Measurements from ENCODE around the gene C21orf58. TPM values are rescaled to one million over a fixed set of nuclear protein-coding genes. Genes with fewer than 3 reads are reported as not detected.
A peak's percentile ranks its signal among the peaks of the same experiment; 100 is the strongest.

The C21orf58 gene
- total RNA-seq, 1 experiment from 2014 or later, result 2.4 TPM

- DNase-seq (ENCODE audit: low read depth, low spot score), result no peak
- in situ Hi-C loops (cut with HindIII; ENCODE audit: low pct_unique_long_range_greater_than_20kb, low sequenced_read_pairs), result no loop called here
These were observed 32.3 kb upstream of the C21orf58 start for GRCh38 chr21:46356005-46356338.

GRCh38 chr21:46355161-46356004 is 31.7 kb upstream of the C21orf58 start:
- in situ Hi-C loops (cut with HindIII; ENCODE audit: low pct_unique_long_range_greater_than_20kb, low sequenced_read_pairs), result no loop called here
- DNase-seq (ENCODE audit: low read depth, low spot score), result no peak

- in situ Hi-C loops (cut with HindIII; ENCODE audit: low pct_unique_long_range_greater_than_20kb, low sequenced_read_pairs), result no loop called here
- no peak for DNase-seq (ENCODE audit: low read depth, low spot score)
These were observed 30.8 kb upstream of the C21orf58 start for GRCh38 chr21:46354518-46354917.

GRCh38 chr21:46354046-46354445 is 30.4 kb upstream of the C21orf58 start:
- in situ Hi-C loops (cut with HindIII; ENCODE audit: low pct_unique_long_range_greater_than_20kb, low sequenced_read_pairs), result no loop called here
- no peak for DNase-seq (ENCODE audit: low read depth, low spot score)

GRCh38 chr21:46352913-46353312 is 29.2 kb upstream of the C21orf58 start:
- in situ Hi-C loops (cut with HindIII; ENCODE audit: low pct_unique_long_range_greater_than_20kb, low sequenced_read_pairs), result no loop called here

GRCh38 chr21:46352164-46352515 is 28.5 kb upstream of the C21orf58 start:
- in situ Hi-C loops (cut with HindIII; ENCODE audit: low pct_unique_long_range_greater_than_20kb, low sequenced_read_pairs), result no loop called here
- DNase-seq (ENCODE audit: low read depth, low spot score), result no peak

More at GRCh38 chr21:46352913-46353312, 29.2 kb upstream of the C21orf58 start:
- no peak for DNase-seq (ENCODE audit: low read depth, low spot score)

GRCh38 chr21:46351476-46352163 is 27.9 kb upstream of the C21orf58 start:
- in situ Hi-C loops (cut with HindIII; ENCODE audit: low pct_unique_long_range_greater_than_20kb, low sequenced_read_pairs), result no loop called here
- no peak for DNase-seq (ENCODE audit: low read depth, low spot score)

- in situ Hi-C loops (cut with HindIII; ENCODE audit: low pct_unique_long_range_greater_than_20kb, low sequenced_read_pairs), result no loop called here
- DNase-seq (ENCODE audit: low read depth, low spot score), result no peak
These were observed 27.3 kb upstream of the C21orf58 start for GRCh38 chr21:46350981-46351380.

- in situ Hi-C loops (cut with HindIII; ENCODE audit: low pct_unique_long_range_greater_than_20kb, low sequenced_read_pairs), result no loop called here
These were observed 26.9 kb upstream of the C21orf58 start for GRCh38 chr21:46350571-46350970.

GRCh38 chr21:46349134-46349760 is 25.6 kb upstream of the C21orf58 start:
- in situ Hi-C loops (cut with HindIII; ENCODE audit: low pct_unique_long_range_greater_than_20kb, low sequenced_read_pairs), result no loop called here
- no peak for DNase-seq (ENCODE audit: low read depth, low spot score)

More at GRCh38 chr21:46350571-46350970, 26.9 kb upstream of the C21orf58 start:
- no peak for DNase-seq (ENCODE audit: low read depth, low spot score)

- peak; percentile 69 for DNase-seq (ENCODE audit: low read depth, low spot score)
- in situ Hi-C loops (cut with HindIII; ENCODE audit: low pct_unique_long_range_greater_than_20kb, low sequenced_read_pairs), result no loop called here
These were observed 24.2 kb upstream of the C21orf58 start for GRCh38 chr21:46347791-46348381.

GRCh38 chr21:46347203-46347550 is 23.5 kb upstream of the C21orf58 start:
- no peak for DNase-seq (ENCODE audit: low read depth, low spot score)
- in situ Hi-C loops (cut with HindIII; ENCODE audit: low pct_unique_long_range_greater_than_20kb, low sequenced_read_pairs), result no loop called here

- in situ Hi-C loops (cut with HindIII; ENCODE audit: low pct_unique_long_range_greater_than_20kb, low sequenced_read_pairs), result no loop called here
- DNase-seq (ENCODE audit: low read depth, low spot score), result no peak
These were observed 22.9 kb upstream of the C21orf58 start for GRCh38 chr21:46346296-46347202.

GRCh38 chr21:46345861-46346260 is 22.2 kb upstream of the C21orf58 start:
- in situ Hi-C loops (cut with HindIII; ENCODE audit: low pct_unique_long_range_greater_than_20kb, low sequenced_read_pairs), result no loop called here
- DNase-seq (ENCODE audit: low read depth, low spot score), result no peak

- no peak for DNase-seq (ENCODE audit: low read depth, low spot score)
- in situ Hi-C loops (cut with HindIII; ENCODE audit: low pct_unique_long_range_greater_than_20kb, low sequenced_read_pairs), result no loop called here
These were observed 20.7 kb upstream of the C21orf58 start for GRCh38 chr21:46344219-46344915.

- DNase-seq (ENCODE audit: low read depth, low spot score), result no peak
- in situ Hi-C loops (cut with HindIII; ENCODE audit: low pct_unique_long_range_greater_than_20kb, low sequenced_read_pairs), result no loop called here
These were observed 17.3 kb upstream of the C21orf58 start for GRCh38 chr21:46340998-46341397.

GRCh38 chr21:46336603-46337002 is 12.9 kb upstream of the C21orf58 start:
- in situ Hi-C loops (cut with HindIII; ENCODE audit: low pct_unique_long_range_greater_than_20kb, low sequenced_read_pairs), result no loop called here
- DNase-seq (ENCODE audit: low read depth, low spot score), result no peak

Data from SK-MEL-5 (cell line).